Measurements from ENCODE around the gene ARHGEF17.

Gene ARHGEF17

GRCh38 chr11:73383249-73384124, 75.4 kb downstream of the ARHGEF17 start:
- intact Hi-C loops (cut with DNase I), result no loop called here
- peak in 30 of 42 donors; percentile 25 to 83 (median 66) for DNase-seq

GRCh38 chr11:73384125-73384441, 76.0 kb downstream of the ARHGEF17 start:
- intact Hi-C loops (cut with DNase I), result no loop called here
- no peak for DNase-seq

GRCh38 chr11:73384531-73384871, 76.4 kb downstream of the ARHGEF17 start:
- intact Hi-C loops (cut with DNase I), result no loop called here

GRCh38 chr11:73384872-73385689, 77.0 kb downstream of the ARHGEF17 start:
- peak in 35 of 42 donors; percentile 27 to 74 (median 51) for DNase-seq
- intact Hi-C loops (cut with DNase I), result no loop called here

More at GRCh38 chr11:73384531-73384871, 76.4 kb downstream of the ARHGEF17 start:
- DNase-seq, result peak in 1 of 42 donors; percentile 36

- intact Hi-C loops (cut with DNase I), result no loop called here
- peak in 1 of 42 donors; percentile 51 for DNase-seq
Measured at GRCh38 chr11:73386016-73386415, 77.9 kb downstream of the ARHGEF17 start.

- intact Hi-C loops (cut with DNase I), result no loop called here
- DNase-seq, result no peak
Measured at GRCh38 chr11:73386546-73386945, 78.5 kb downstream of the ARHGEF17 start.

- no peak for DNase-seq
- intact Hi-C loops (cut with DNase I), result no loop called here
Measured at GRCh38 chr11:73387594-73388264, 79.7 kb downstream of the ARHGEF17 start.

- peak in 10 of 42 donors; percentile 26 to 52 (median 38) for DNase-seq
- intact Hi-C loops (cut with DNase I), result no loop called here
Measured at GRCh38 chr11:73388265-73389133, 80.4 kb downstream of the ARHGEF17 start.

- DNase-seq, result no peak
- intact Hi-C loops (cut with DNase I), result no loop called here
Measured at GRCh38 chr11:73389134-73389525, 81.1 kb downstream of the ARHGEF17 start.

- DNase-seq, result no peak
- intact Hi-C loops (cut with DNase I), result no loop called here
Measured at GRCh38 chr11:73389916-73390315, 81.8 kb downstream of the ARHGEF17 start.

- intact Hi-C loops (cut with DNase I), result no loop called here
Measured at GRCh38 chr11:73390601-73391565, 82.8 kb downstream of the ARHGEF17 start.

GRCh38 chr11:73391665-73392064, 83.6 kb downstream of the ARHGEF17 start:
- DNase-seq, result no peak
- intact Hi-C loops (cut with DNase I), result loop anchor here (2.0 kb wide), 1 partner anchor 39 kb away; no protein-coding TSS in a partner anchor

More at GRCh38 chr11:73390601-73391565, 82.8 kb downstream of the ARHGEF17 start:
- no peak for DNase-seq

GRCh38 chr11:73392108-73393010, 84.3 kb downstream of the ARHGEF17 start:
- DNase-seq, result no peak
- intact Hi-C loops (cut with DNase I), result loop anchor here (2.0 kb wide), 1 partner anchor 40 kb away; no protein-coding TSS in a partner anchor

- DNase-seq, result no peak
- intact Hi-C loops (cut with DNase I), result loop anchor here (2.0 kb wide), 1 partner anchor 40 kb away; no protein-coding TSS in a partner anchor
Measured at GRCh38 chr11:73393011-73393380, 84.9 kb downstream of the ARHGEF17 start.

GRCh38 chr11:73393479-73394415, 85.7 kb downstream of the ARHGEF17 start:
- peak; percentile 62 to 92 (median 82) for DNase-seq
- intact Hi-C loops (cut with DNase I), result loop anchor here (2.0 kb wide), 1 partner anchor 41 kb away; no protein-coding TSS in a partner anchor
